SH-SY5Y (cell line): Measurements from ENCODE around the gene OR8K1.

Experiments used
- GATA2 ChIP-seq: IDR thresholded peaks from 2 replicates; pipeline ENCODE4 v1.6.1; 2011; ENCODE audit warnings: mild to moderate bottlenecking, low read depth, low read length
- GATA3 ChIP-seq: IDR thresholded peaks from 2 replicates; pipeline ENCODE4 v1.6.1; 2011; ENCODE audit warnings: low read depth, mild to moderate bottlenecking, low read length, moderate library complexity

GRCh38 chr11:56345739-56346138, at the start of gene OR8K1:
- no peak for TF ChIP-seq GATA2
- no peak for TF ChIP-seq GATA3
